HTR-8/SVneo (cell line): ENCODE measurements around the gene ASB3.

Experiments
- DNase-seq: peaks from one replicate; pipeline ENCODE4 v3.0.0; 2011; ENCODE audit warnings: low spot score, mixed read lengths; ENCODE audit not compliant: insufficient read length
- FAIRE-seq: peaks from 2 replicates; lab custom pipeline; 2011; peaks lifted over from hg19 to GRCh38; lab: Jason Lieb, UNC

The ASB3 gene

DNA sequence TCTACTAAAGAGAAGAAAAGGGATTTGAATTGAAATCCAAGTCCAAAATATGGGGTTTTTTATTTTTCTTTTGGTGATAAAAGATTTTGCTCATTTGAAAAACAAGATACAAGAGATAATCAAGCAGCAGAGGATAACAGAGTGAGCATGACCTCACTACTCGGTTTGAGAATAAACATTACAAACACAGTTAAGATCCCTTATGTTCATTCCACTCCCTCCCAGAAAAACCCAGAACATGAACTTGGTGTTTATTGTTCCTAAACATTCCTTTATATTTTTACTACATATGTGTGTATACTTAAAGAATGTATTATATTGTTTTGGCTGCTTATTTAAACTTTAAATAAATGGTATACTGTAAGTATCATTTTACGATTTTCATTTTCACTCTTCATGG lies 165.8 kb downstream of the ASB3 start:
- no peak for FAIRE-seq
- no peak for DNase-seq
